ENCODE measurements around the gene PCSK6.

GRCh38 chr15:101314336-101315125, 175.0 kb downstream of the PCSK6 start:
- no peak for TF ChIP-seq CTCF (IDR thresholded peaks at IDR 0.05)
- no peak for TF ChIP-seq POLR2A (IDR thresholded peaks at IDR 0.05)
